BLaER1 (cell line): ENCODE data around the gene THEM5.

ENCODE experiments used
- H3K27ac ChIP-seq: shearing (Covaris generic); formaldehyde crosslinking; 2 replicates; pipeline ENCODE4 v1.8.1; 2022
- H3K27me3 ChIP-seq: shearing (Covaris generic); formaldehyde crosslinking; 2 replicates; pipeline ENCODE4 v1.8.1; 2022
- H3K36me3 ChIP-seq: shearing (Covaris generic); formaldehyde crosslinking; 2 replicates; pipeline ENCODE4 v1.8.1; 2022
- H3K4me1 ChIP-seq: shearing (Covaris generic); formaldehyde crosslinking; 2 replicates; pipeline ENCODE4 v1.8.1; 2022
- H3K4me2 ChIP-seq: shearing (Covaris generic); formaldehyde crosslinking; 2 replicates; pipeline ENCODE4 v1.8.1; 2022
- H3K4me3 ChIP-seq: shearing (Covaris generic); formaldehyde crosslinking; 2 replicates; pipeline ENCODE4 v1.8.1; 2022
- H3K9ac ChIP-seq: shearing (Covaris generic); formaldehyde crosslinking; 2 replicates; pipeline ENCODE4 v1.8.1; 2022
- H3K9me3 ChIP-seq: shearing (Covaris generic); formaldehyde crosslinking; 2 replicates; pipeline ENCODE4 v1.8.1; 2022
- H4K20me1 ChIP-seq: shearing (Covaris generic); formaldehyde crosslinking; 2 replicates; pipeline ENCODE4 v1.8.1; 2022
- Cebpa-rat ChIP-seq: shearing (Covaris generic); IDR thresholded peaks from 2 replicates; pipeline ENCODE4 v1.8.1; 2022

THEM5 gene

DNA sequence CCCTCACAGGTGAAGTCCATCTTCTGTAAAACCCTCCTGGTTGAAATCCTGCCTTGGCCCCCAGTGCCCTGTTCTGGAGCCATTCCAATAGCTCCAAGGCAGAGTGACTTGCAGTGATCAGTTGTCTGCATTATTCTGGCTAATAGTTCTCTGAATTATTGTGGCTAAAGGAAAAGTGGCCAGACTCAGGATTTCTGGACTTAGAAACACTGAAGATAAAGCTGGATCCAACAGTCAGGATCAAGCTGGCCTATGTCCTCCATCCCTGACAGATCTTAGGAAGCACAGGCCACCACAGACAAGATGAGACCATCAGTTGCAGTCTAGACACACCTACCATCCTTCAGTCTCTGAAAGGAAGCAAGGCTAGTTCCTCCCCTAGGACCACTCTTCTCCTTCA is 13.1 kb downstream of the THEM5 start:
- H3K27ac ChIP-seq: no peak overlapping the region
- no peak overlapping the region; the same call in 1 of the 2 replicates for H3K4me3 ChIP-seq
- peaks cover 22% of the 10 kb centered on the region for H4K20me1 ChIP-seq

DNA sequence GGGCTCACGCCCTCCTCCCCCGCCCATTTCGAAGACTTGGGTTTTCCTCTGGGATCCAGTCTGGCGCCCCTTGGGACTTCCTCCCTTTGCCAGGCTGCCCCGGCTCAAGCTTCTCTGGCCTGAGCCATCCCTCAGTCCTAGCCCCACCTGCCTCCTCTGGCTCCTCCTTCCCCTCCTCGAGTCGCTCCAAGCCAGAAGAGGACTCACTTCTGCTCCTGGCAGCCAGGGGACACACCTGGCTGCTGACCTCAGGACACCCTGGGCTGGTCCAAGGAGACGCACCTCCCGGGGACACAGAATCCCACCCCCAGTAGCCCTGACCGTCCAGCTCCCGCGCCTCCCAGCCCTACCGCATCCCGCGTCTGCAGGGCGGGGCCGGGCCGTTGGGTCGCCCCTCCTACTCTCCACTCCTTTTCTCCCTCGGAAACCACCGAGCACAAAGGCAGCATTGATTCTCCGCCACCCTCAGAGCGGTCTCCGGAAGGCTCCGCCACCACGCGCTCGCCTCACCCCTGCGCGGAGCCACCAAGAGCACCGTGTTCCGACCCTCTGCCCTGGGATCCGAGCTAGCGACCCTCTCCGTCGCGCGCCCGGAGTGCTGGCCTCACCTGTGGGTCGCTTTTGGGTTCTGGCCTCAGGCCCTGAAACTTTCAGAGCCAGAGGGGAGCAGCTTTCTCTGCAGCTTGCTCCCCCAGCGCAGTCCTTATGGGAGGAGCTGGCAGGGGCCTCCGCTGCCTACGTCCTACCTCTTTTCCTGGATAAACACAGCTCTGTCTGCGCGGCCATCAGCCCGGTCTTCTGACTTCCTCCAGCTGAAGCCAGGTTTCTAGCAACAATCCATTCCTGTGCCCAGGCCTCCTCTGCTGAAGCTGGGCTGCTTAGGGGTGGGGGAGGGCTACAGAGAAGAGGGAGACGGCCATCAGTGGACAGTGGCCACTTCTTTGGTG is 13.8 kb downstream of the THEM5 start, which contains the start of gene C2CD4D:
TSS of gene C2CD4D (minus strand) at position 364 of the 947 bp plus-strand sequence. CDS start 831 bp downstream, outside the sequence.
- H3K9me3 ChIP-seq: no peaks in the 10 kb centered on the region
- peaks cover 22% of the 10 kb centered on the region for H4K20me1 ChIP-seq
- H3K4me2 ChIP-seq: peak within 1 kb of the TSS; percentile 98
- H3K36me3 ChIP-seq: no peaks in the 10 kb centered on the region
- H3K4me3 ChIP-seq: peak within 1 kb of the TSS; percentile 67
- TF ChIP-seq Cebpa-rat: no peak
- peaks cover 63% of the 10 kb centered on the region for H3K27me3 ChIP-seq
- no peak within 1 kb of the TSS for H3K9ac ChIP-seq
- H3K4me1 ChIP-seq: peaks cover 53% of the 10 kb centered on the region
- no peak within 1 kb of the TSS for H3K27ac ChIP-seq

More for the DNA sequence above, 13.1 kb downstream of the THEM5 start:
- H3K4me1 ChIP-seq: peaks cover 48% of the 10 kb centered on the region
- H3K36me3 ChIP-seq: no peaks in the 10 kb centered on the region
- H3K9me3 ChIP-seq: no peaks in the 10 kb centered on the region
- H3K4me2 ChIP-seq: peak overlapping the region; percentile 98; the same call in 1 of the 2 replicates
- H3K9ac ChIP-seq: no peak overlapping the region
- peaks cover 63% of the 10 kb centered on the region for H3K27me3 ChIP-seq
- TF ChIP-seq Cebpa-rat: no peak

DNA sequence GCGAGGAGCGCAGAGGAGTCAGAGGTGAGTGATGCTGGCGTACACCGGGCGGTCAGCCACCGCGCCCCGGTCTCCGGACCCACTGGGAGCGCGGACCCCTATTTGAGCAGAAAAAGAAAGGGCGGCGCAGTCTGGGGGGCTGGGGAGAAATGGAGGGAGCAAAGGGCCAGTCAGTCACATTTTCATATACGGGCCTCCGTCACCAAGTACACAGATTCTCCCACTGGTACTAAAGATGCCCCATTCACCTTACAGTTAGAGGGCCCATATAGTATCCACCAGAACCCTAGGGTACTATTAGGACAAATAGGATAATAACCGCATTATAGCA is 14.5 kb downstream of the THEM5 start:
- H3K4me3 ChIP-seq: peak overlapping the region; percentile 67

GRCh38 chr1:151838222-151839081 is 15.1 kb downstream of the THEM5 start:
- Histone ChIP-seq H3K4me1 (peaks cover 66% of the 10 kb centered on the region), H3K9ac (peak overlapping the region; percentile 60), H4K20me1 (peaks cover 22% of the 10 kb centered on the region), H3K9me3 (no peaks in the 10 kb centered on the region), H3K4me3 (peak overlapping the region; percentile 67), H3K27me3 (peaks cover 63% of the 10 kb centered on the region), H3K4me2 (peak overlapping the region; percentile 98), H3K36me3 (no peaks in the 10 kb centered on the region), H3K27ac (no peak overlapping the region)
- TF ChIP-seq Cebpa-rat: no peak

More for the DNA sequence above, 14.5 kb downstream of the THEM5 start:
- Histone ChIP-seq H3K27me3 (peaks cover 63% of the 10 kb centered on the region), H3K9me3 (no peaks in the 10 kb centered on the region), H3K27ac (no peak overlapping the region), H3K4me1 (peaks cover 60% of the 10 kb centered on the region), H3K36me3 (no peaks in the 10 kb centered on the region), H3K9ac (no peak overlapping the region), H3K4me2 (peak overlapping the region; percentile 98), H4K20me1 (peaks cover 22% of the 10 kb centered on the region)
- no peak for TF ChIP-seq Cebpa-rat

DNA sequence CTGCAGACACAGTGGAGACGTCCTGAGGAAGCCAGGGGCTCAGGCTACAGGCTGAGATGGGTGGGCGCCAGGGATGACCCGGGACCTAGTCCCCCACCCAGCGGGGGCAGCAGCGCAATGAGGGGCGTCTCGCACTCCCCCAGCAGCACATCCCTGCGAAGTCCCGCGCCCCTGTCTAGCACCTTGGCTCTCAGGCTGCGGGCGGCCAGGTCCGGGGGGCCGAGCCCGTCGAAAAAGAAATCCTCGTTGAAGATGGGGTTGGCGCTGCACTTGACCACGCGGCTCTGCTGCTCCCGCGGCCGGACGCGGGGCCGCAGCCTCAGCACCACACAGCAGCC is 15.7 kb downstream of the THEM5 start:
- Histone ChIP-seq H3K4me2 (peak overlapping the region; percentile 98), H3K27me3 (peaks cover 63% of the 10 kb centered on the region), H3K9ac (peak overlapping the region; percentile 60), H3K4me3 (peak overlapping the region; percentile 67), H3K27ac (no peak overlapping the region), H3K36me3 (no peaks in the 10 kb centered on the region), H3K9me3 (no peaks in the 10 kb centered on the region), H3K4me1 (peaks cover 72% of the 10 kb centered on the region), H4K20me1 (peaks cover 22% of the 10 kb centered on the region)
- TF ChIP-seq Cebpa-rat: no peak

- Histone ChIP-seq H3K9me3 (no peaks in the 10 kb centered on the region), H3K27me3 (peaks cover 62% of the 10 kb centered on the region), H3K27ac (no peak overlapping the region), H3K4me3 (0 out of 2 replicates have a peak overlapping the region, but pooled peaks have one; percentile 67), H3K4me1 (peaks cover 78% of the 10 kb centered on the region), H3K36me3 (no peaks in the 10 kb centered on the region), H4K20me1 (peaks cover 22% of the 10 kb centered on the region), H3K9ac (no peak overlapping the region), H3K4me2 (peak overlapping the region; percentile 98)
- no peak for TF ChIP-seq Cebpa-rat
These were observed 16.3 kb downstream of the THEM5 start for GRCh38 chr1:151837197-151837596.

DNA sequence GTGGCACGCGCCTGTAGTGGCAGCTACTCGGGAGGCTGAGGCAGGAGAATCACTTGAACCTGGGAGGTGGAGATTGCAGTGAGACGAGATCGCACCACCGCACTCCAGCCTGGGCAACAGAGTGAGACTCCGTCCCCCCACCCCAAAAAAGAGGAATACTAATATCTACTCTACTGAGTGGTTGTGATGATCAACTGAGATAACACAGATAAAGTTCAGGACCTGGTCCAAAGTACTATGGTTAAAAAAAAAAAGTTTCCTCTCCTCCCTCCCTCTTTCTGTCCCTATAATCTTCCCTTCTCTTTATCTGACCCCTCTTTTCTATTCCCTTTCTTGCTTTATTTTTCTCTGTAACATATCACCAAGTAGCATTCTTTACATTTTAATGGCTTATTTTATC is 17.9 kb downstream of the THEM5 start:
- H3K36me3 ChIP-seq: no peaks in the 10 kb centered on the region
- TF ChIP-seq Cebpa-rat: no peak
- H3K4me1 ChIP-seq: peaks cover 94% of the 10 kb centered on the region
- no peak overlapping the region for H3K27ac ChIP-seq
- H3K4me2 ChIP-seq: peak overlapping the region; percentile 98; the same call in 1 of the 2 replicates
- H4K20me1 ChIP-seq: peaks cover 22% of the 10 kb centered on the region
- no peak overlapping the region for H3K9ac ChIP-seq
- peaks cover 46% of the 10 kb centered on the region for H3K27me3 ChIP-seq
- H3K4me3 ChIP-seq: no peak overlapping the region
- H3K9me3 ChIP-seq: no peaks in the 10 kb centered on the region

DNA sequence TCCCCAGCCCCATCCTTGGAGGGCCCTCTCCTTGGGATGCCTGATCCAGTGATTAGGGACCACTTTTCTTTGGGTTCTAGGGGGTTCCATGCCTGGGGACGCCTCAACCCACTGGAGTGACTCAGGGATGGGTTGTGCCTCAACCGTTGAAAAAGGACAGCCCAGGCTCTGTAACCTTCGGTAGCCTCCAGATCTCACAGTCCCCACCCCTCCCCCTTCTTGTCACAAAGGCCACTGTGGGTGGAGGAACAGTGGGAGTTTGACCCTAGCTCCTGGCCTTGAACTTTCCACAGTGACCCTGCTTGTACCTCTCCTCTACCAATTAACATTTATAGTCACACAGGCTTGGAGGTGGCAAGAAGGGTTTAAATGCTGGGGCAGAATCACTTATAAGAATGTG is 19.3 kb downstream of the THEM5 start:
- H3K4me2 ChIP-seq: peak overlapping the region; percentile 82
- peaks cover 98% of the 10 kb centered on the region for H3K4me1 ChIP-seq
- no peak overlapping the region for H3K9ac ChIP-seq

GRCh38 chr1:151833172-151833900 is 20.2 kb downstream of the THEM5 start:
- no peak overlapping the region for H3K4me3 ChIP-seq
- peak overlapping the region; percentile 82 for H3K4me2 ChIP-seq
- H3K36me3 ChIP-seq: no peaks in the 10 kb centered on the region
- peaks cover 98% of the 10 kb centered on the region for H3K4me1 ChIP-seq
- peaks cover 23% of the 10 kb centered on the region for H3K27me3 ChIP-seq
- H4K20me1 ChIP-seq: peaks cover 14% of the 10 kb centered on the region
- no peaks in the 10 kb centered on the region for H3K9me3 ChIP-seq
- no peak overlapping the region for H3K9ac ChIP-seq
- no peak for TF ChIP-seq Cebpa-rat
- no peak overlapping the region for H3K27ac ChIP-seq

More for the DNA sequence above, 19.3 kb downstream of the THEM5 start:
- no peak for TF ChIP-seq Cebpa-rat
- no peaks in the 10 kb centered on the region for H3K36me3 ChIP-seq
- H3K9me3 ChIP-seq: no peaks in the 10 kb centered on the region
- no peak overlapping the region for H3K27ac ChIP-seq
- no peak overlapping the region for H3K4me3 ChIP-seq
- peaks cover 22% of the 10 kb centered on the region for H4K20me1 ChIP-seq
- H3K27me3 ChIP-seq: peaks cover 32% of the 10 kb centered on the region
